GM12878 (cell line): ENCODE measurements around the gene B3GNT9. TPM values are rescaled to one million over a fixed set of nuclear protein-coding genes. Genes with fewer than 3 reads are reported as not detected.

ENCODE experiments used
- DPF2 ChIP-seq: fragments of 450-650 bp; IDR thresholded peaks from 2 replicates; pipeline ENCODE4 v1.6.1; 2017; ENCODE audit warnings: mild to moderate bottlenecking
- EGR1 ChIP-seq, 2 experiments: IDR thresholded peaks; 1 replicate in 1 of 2; 2 replicates in 1 of 2; pipeline ENCODE4 v1.6.1; 2011 to 2012; ENCODE audit warnings: low read depth in 2 of 2, low read length in 2 of 2, borderline replicate concordance in 1 of 2, mild to moderate bottlenecking in 1 of 2, moderate library complexity in 1 of 2
- HDGF ChIP-seq: fragments of 450-650 bp; IDR thresholded peaks from 2 replicates; pipeline ENCODE4 v1.6.1; 2016; ENCODE audit warnings: antibody characterized with exemption
- IKZF1 ChIP-seq: fragments of 450-650 bp; conservative IDR thresholded peaks from 2 replicates; pipeline ENCODE4 v1.6.1; 2017; ENCODE audit warnings: antibody characterized with exemption, mild to moderate bottlenecking
- KDM1A ChIP-seq: fragments of 200-600 bp; sonication (generic); IDR thresholded peaks from 2 replicates; pipeline ENCODE4 v1.6.1; 2016; ENCODE audit warnings: borderline replicate concordance
- KLF5 ChIP-seq: fragments of 450-650 bp; IDR thresholded peaks from 2 replicates; pipeline ENCODE4 v1.6.1; 2014; ENCODE audit warnings: mild to moderate bottlenecking; ENCODE audit not compliant: partially characterized antibody
- MTA2 ChIP-seq: fragments of 450-650 bp; IDR thresholded peaks from 2 replicates; pipeline ENCODE4 v1.6.1; 2016; ENCODE audit warnings: low read depth, mild to moderate bottlenecking, moderate library complexity
- NRF1 ChIP-seq: conservative IDR thresholded peaks from 2 replicates; pipeline ENCODE4 v1.6.1; 2011; ENCODE audit warnings: mild to moderate bottlenecking, low read depth, low read length, improper control_type of control experiment
- PKNOX1 ChIP-seq: fragments of 450-650 bp; IDR thresholded peaks from 2 replicates; pipeline ENCODE4 v1.6.1; 2016; ENCODE audit warnings: mild to moderate bottlenecking
- SMAD1 ChIP-seq: fragments of 450-650 bp; IDR thresholded peaks from 2 replicates; pipeline ENCODE4 v1.6.1; 2018; ENCODE audit warnings: mild to moderate bottlenecking, low read depth; ENCODE audit not compliant: partially characterized antibody
- SMARCA5 ChIP-seq: fragments of 450-650 bp; IDR thresholded peaks from 2 replicates; pipeline ENCODE4 v1.6.1; 2017; ENCODE audit warnings: mild to moderate bottlenecking
- TBL1XR1 ChIP-seq: IDR thresholded peaks from 2 replicates; pipeline ENCODE4 v1.6.1; 2012; ENCODE audit warnings: low read depth, low read length, improper control_type of control experiment
- TCF3 ChIP-seq: IDR thresholded peaks from 2 replicates; pipeline ENCODE4 v1.6.1; 2012; ENCODE audit warnings: low read depth, mild to moderate bottlenecking, low read length, borderline replicate concordance; ENCODE audit not compliant: insufficient read depth
- polyA plus RNA-seq, 11 experiments: library from polyadenylated mRNA; depleted of rRNA in 4 of 11; unstranded in 6 of 11; stranded (reverse) in 5 of 11; fragments of >200 nt; fragmentation: Nextera tagmentation in 4 of 11; fragmentation: Illumina TruSeq in 1 of 11; extraction: Ambion mirVana in 4 of 11; extraction: Trizol in 1 of 11; gene quantifications; 1 replicate in 1 of 11; 2 replicates in 10 of 11; pipeline versions ENCODE4 v1.2.1 to v1.2.3, GENCODE V29; 2011 to 2016; ENCODE audit warnings: inconsistent platforms in 2 of 11, missing spikeins in 2 of 11, low read depth in 1 of 11
- total RNA-seq, 4 experiments: library from RNA; depleted of rRNA in 3 of 4; stranded (reverse); fragments of >200 nt in 3 of 4; fragmentation: Illumina TruSeq in 1 of 4; extraction: Trizol in 1 of 4; gene quantifications; 2 replicates each; pipeline versions ENCODE4 v1.2.1 to v1.2.3, GENCODE V29; 2013 to 2021

B3GNT9 gene
- total and polyA plus RNA-seq, 10 of the 15 experiments (the other 5 are each of a cell fraction or from before 2014, with no cell fraction given): 0.08 to 5.0 (median 1.9) TPM

- TF ChIP-seq IKZF1: peak; percentile 80
- TF ChIP-seq SMAD1: peak; percentile 41
- TF ChIP-seq NRF1: peak; percentile 55
- TF ChIP-seq SMARCA5: peak; percentile 20; the same call in 1 of the 2 replicates
- peak; percentile 49; the same call in 1 of the 2 replicates for TF ChIP-seq MTA2
- 0 out of 2 replicates have a peak, but pooled peaks have one; percentile 55 for TF ChIP-seq TBL1XR1
- no peak for TF ChIP-seq HDGF
- 0 out of 3 replicates have a peak, but pooled peaks of 1 of the 2 experiments have one; percentile 45 for TF ChIP-seq EGR1 (IDR thresholded peaks at IDR 0.05; ENCODE audit: borderline replicate concordance in 1 of 2, low read depth in 2 of 2, low read length in 2 of 2)
- TF ChIP-seq KLF5: no peak
- TF ChIP-seq DPF2: peak; percentile 50
- TF ChIP-seq KDM1A: no peak
- peak; percentile 60; the same call in 1 of the 2 replicates for TF ChIP-seq PKNOX1
- peak; percentile 70 for TF ChIP-seq TCF3
Measured at GRCh38 chr16:67170168-67170948, 19.6 kb upstream of the B3GNT9 start, which contains the start of gene NOL3 (continued).
